GM19438 (cell line): Measurements from ENCODE around the gene PHRF1.

Experiments
- ATAC-seq: cut with Tn5 transposase; IDR thresholded peaks from one replicate; pipeline ENCODE4 v1.9.1; 2021; ENCODE audit warnings: low read depth; ENCODE audit not compliant: unreplicated experiment

The PHRF1 gene

DNA sequence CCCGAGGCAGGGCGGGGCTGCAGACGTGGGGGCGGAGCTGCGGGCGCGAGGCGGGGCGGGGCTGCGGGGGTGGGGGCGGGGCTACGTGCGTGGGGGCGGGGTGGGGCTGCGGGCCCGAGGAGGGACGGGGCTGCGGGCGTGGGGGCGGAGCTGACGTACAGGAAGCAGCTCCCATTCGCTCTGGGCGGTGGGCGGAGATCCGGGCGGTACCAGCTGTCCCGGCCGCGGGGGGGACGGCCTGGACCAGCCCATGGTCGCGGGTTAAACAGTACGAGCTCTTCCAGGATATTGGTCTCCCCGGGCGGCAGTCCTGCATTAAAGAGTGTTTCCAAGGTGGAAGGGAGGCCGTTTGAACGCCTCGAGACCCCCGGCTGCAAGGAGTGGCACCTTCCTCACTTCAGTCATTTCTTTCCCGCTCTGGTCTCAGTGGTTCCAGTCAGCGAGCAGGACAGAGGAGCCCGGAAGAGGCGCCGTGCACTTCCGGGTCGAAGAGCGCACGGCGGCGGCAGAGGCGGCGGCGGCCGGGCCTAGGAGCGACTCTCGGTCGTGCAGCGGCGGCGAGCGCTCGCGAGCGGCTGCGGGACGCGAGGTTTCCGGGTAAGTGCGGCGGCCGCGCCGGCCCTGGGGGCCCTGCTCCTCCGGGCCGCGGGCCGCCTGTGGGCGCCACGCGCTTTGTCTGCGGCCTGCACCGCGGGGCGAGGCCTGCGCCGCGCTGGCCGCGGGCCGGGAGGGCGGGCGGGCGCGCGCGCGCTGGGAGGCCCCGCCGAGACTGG is at the start of gene PHRF1:
Gene PHRF1 (plus strand): TSS at position 475 of the 773 bp plus-strand sequence. CDS start 5,043 bp downstream, outside the sequence.
- ATAC-seq: peak; percentile 76

- no peak for ATAC-seq
Observed at GRCh38 chr11:528166-528814, 48.0 kb upstream of the PHRF1 start.

DNA sequence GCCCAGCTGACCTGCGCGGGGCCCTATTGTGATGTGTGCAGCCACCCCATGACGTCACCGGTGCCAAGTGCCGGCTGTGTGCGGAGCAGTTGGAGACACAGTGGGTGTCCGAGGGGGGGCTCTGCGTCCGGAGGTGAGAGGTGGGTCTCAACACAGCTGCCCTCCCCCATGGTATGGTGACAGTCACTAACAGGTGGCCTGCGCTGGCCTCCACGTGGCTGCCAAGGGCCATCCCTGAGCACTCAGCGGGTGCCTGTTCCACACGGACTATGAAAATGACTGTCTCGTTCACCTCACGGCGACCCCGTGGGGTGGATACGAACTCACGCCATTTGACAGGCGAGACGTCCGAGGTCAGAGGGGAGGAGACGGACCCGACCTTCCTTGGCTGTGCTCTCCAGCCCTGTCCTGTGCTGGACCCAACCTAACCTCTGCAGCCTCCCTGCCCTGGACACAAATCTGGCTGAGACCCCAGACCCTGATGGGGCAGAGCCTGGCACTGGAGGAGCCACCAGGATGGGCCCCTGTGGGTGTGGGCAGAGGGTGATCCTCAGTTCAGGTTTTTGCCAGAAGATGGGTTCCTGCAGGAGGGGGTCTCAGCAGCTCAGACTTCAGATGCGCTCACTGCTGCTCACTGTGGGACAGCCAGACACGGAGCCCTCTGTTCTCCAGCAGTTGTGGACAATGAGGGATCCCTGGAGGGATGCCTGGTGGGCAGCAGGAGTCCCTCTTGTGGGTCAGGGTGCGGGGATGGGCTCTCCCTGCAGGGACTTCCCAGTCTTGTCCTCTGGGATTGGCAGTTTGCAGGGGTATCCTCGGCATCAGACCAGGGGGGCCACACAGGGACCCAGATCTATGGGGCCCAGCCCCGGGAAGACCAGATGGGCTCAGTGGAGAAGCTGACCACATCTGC is 47.2 kb upstream of the PHRF1 start:
- no peak for ATAC-seq

- ATAC-seq: no peak
Observed at GRCh38 chr11:529728-530411, 46.4 kb upstream of the PHRF1 start.

DNA sequence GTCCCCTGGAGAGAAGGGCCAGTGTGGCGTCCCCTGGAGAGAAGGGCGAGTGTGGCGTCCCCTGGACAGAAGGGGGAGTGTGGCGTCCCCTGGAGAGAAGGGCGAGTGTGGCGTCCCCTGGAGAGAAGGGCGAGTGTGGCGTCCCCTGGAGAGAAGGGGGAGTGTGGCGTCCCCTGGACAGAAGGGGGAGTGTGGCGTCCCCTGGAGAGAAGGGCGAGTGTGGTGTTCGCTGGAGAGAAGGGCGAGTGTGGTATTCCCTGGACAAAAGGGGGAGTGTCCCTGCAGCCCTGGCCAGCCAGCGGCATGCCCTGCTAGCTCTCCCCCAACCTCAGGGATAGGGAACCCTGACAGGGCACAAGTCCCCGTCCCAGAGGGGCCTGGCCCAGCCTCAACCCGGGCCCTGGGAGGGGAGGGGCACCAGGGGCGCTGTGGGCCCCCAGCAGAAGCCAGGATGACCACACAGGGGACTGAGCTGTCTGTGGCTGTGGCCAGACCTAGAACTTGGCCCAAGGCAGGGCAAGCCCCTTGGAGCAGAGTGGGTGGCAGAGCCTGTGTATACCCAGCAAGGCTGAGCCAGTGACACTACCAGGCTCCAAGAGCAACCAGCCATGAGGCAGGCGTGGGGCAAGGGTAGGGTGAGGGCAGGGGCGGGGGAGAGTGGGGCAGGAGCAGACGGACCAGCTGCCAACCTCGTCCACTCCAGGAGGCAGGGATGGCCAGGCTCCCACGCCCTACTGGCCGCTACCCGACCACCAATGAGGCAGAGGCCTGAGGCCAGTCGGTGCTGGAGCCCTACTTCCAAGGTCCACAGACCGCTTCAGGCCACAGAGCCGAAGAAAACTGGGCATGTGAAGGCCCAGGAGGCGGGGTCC is 45.1 kb upstream of the PHRF1 start:
- ATAC-seq: no peak

DNA sequence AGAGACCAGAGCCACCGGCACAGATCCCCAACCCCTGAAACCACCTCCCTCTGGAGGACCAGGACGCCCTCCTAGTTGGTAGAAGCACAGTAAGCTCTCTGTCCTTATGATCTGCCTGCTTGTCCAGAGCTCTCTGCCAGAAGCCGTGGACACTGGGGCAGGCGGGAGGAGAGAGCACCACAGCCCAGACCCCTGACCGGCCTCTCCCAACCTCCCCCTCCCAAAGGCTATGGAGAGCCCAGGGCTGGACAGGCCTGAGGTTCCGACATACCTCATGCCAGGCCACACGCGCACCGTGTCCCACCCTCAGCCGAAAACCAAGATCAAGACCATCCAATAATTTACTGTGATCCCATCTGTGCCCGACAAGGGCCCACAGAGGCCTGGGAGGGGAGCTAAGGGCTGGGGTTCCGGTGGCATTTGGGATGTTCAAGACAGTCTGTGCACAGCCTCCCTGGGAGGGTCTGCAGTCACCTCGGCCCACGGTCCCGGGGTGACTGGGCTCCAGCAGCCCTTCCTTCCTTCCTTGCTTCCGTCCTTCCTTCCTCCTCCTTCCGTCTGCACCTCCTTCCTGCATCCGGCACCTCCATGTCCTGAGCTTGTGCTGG is 44.2 kb upstream of the PHRF1 start:
- ATAC-seq: no peak

GRCh38 chr11:532527-532985 is 43.7 kb upstream of the PHRF1 start:
- ATAC-seq: no peak

GRCh38 chr11:532986-533585 is 43.2 kb upstream of the PHRF1 start:
- no peak for ATAC-seq

DNA sequence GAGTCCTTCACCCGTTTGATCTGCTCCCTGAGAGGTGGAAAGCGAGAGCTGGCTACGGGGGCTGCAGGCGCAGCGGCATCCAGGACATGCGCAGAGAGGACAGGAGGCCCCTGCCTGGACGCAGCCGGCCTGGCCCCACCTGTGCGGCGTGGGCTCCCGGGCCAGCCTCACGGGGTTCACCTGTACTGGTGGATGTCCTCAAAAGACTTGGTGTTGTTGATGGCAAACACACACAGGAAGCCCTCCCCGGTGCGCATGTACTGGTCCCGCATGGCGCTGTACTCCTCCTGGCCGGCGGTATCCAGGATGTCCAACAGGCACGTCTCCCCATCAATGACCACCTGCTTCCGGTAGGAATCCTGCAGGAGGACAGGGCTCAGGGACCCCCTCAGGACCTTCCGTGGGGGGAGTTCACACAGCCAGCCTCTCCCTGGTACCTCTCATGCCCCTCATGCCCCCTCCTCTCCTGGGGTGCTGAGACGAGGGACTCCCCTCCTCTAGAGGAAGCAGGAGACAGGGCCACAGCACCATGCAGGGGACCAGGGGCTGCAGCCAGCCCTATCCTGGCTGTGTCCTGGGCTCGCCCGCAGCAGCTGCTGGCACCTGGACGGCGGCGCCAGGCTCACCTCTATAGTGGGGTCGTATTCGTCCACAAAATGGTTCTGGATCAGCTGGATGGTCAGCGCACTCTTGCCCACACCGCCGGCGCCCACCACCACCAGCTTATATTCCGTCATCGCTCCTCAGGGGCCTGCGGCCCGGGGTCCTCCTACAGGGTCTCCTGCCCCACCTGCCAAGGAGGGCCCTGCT is 42.5 kb upstream of the PHRF1 start:
- ATAC-seq: no peak

DNA sequence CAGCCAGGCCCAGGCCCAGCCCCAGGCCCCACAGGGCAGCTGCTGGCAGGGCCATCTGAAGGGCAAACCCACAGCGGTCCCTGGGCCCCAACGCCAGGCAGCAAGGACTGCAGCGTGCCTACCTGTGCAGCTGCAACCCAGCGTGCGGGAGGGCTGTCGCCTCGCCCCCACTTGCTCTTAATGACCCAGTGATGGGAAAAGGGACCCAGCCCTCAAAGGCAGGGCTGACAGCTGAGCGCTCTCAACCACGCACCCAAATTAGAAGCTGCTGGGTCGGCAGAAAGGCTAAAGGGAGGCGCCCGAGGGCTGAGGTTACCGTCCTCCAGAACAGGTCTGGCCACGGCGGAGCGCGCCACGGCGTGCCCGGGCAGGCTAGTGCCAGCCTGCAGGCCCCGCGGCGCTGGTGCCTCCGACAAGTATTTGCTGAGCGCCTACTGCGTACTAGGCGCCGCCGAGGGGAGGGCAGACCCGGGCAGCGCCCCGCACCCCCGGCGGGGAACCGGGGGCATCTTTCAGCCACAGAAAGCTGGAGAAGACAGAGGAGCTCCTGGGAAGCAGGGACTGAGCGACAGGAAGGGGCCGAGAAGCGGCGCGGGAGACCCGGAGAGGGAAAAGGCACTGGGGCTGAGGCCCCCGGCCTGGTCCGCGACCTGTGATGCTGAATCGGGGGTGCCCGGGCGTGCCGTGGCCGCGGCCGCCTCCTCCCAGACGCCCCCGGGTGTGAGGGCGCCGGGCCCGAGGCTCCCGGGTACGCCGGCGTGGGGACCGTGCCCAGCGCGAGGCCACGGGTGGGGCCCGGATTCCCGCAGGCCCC is 41.7 kb upstream of the PHRF1 start:
- peak; percentile 2 for ATAC-seq

DNA sequence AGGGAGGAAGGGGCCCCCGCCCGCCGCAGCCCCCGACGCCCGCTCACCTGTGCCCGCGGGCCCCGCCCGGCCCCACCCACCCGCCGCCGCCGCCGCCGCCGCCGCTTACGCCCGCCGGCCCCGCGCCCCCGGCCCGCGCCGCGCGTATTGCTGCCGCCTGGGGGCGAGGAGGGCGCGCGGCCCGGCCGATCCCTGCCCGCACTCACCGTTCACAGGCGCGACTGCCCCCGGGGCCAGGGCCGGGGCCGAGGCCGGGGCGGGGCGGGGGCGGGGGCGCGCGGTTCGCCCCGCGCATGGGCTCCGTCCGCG is 41.1 kb upstream of the PHRF1 start:
- ATAC-seq: peak; percentile 7

GRCh38 chr11:535519-536454 is 40.5 kb upstream of the PHRF1 start, which contains the start of gene HRAS:
HRAS (minus strand) TSS chr11:535576.
- ATAC-seq: peak; percentile 63

- ATAC-seq: peak; percentile 57
Observed at GRCh38 chr11:536841-537621, 39.2 kb upstream of the PHRF1 start, which contains the start of gene LRRC56. LRRC56 (plus strand) TSS chr11:537527; CDS start chr11:540685, 3,158 bp downstream.

GRCh38 chr11:537622-538430 is 38.4 kb upstream of the PHRF1 start:
- no peak for ATAC-seq
